ENCODE measurements around the gene IMMP2L. TPM values are rescaled to one million over a fixed set of nuclear protein-coding genes. Genes with fewer than 3 reads are reported as not detected.

The IMMP2L gene
- total and polyA plus RNA-seq, 2 of the 4 experiments (the other 2 are of a cell fraction) = 5.8 to 9.3 TPM

DNA sequence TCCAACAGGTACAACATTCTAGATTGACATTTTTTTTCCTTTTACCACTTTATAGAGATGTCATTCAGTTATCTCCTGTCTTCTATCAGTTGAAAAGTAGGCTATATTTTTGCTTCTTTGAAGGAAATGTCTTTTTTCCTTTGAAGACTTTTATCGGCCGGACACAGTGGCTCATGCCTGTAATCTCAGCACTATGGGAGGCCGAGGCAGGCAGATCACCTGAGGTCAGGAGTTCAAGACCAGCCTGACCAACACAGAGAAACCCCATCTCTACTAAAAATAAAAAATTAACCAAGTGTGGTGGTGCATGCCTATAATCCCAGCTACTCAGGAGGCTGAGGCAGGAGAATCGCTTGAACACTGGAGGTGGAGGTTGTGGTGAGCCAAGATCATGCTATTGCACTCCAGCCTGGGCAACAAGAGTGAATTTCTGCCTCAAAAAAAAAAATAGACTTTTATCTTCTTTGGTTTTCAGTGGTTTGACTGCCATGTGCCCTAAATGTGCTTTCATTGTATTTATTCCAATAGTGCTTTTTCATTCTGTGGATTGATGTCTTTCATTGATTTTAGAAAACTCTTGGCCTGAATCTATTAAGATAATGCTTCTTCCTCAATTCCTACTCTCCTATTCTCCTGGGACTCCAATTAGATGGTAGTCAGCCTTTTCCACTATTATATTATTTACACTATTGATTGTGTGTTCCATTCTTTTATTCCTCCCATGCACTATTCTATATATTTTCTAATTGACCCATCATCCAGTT is 84.6 kb downstream of the IMMP2L start:
- H4K5ac ChIP-seq (ENCODE audit: low read depth, low read length) = no peak overlapping the region
- H2BK20ac ChIP-seq (ENCODE audit: low read depth, low read length) = no peak overlapping the region
- no peaks in the 10 kb centered on the region for H3K79me1 ChIP-seq (ENCODE audit: low read depth in 1 of 2, low read length in 2 of 2)
- in situ Hi-C loops (cut with MboI; ENCODE audit: low sequenced_read_pairs) = no loop called here
- no peak overlapping the region for H2BK5ac ChIP-seq (ENCODE audit: low read depth, low read length, poor library complexity, severe bottlenecking)
- intact Hi-C loops (cut with micrococcal nuclease) = no loop called here
- dilution Hi-C loops (cut with HindIII; ENCODE audit: low sequenced_read_pairs, unreplicated experiment) = no loop called here
- no TSS peak for BruUV-seq (replicated peaks)
- H2BK15ac ChIP-seq (ENCODE audit: low read depth, low read length) = no peak overlapping the region
- no peak overlapping the region for H4K91ac ChIP-seq (ENCODE audit: insufficient read depth, low read depth, low read length)
- no peak overlapping the region for H3K4me3 ChIP-seq (ENCODE audit: insufficient read depth, low read depth, low read length)
- ChIA-PET POLR2A (ENCODE audit: unreplicated experiment) (no interaction called here), CTCF (no interaction called here)
- H4K20me1 ChIP-seq (ENCODE audit: insufficient read depth, low read length) = no peaks in the 10 kb centered on the region
- no peak overlapping the region for H3K9ac ChIP-seq (ENCODE audit: low read depth, low read length)
- no peak overlapping the region for H4K8ac ChIP-seq (ENCODE audit: low read depth in 2 of 2, low read length in 2 of 2)
- H2AK9ac ChIP-seq (replicated peaks; ENCODE audit: low read depth, low read length, poor library complexity) = no peak overlapping the region
- H3K27me3 ChIP-seq (ENCODE audit: control insufficient read depth, insufficient read depth, low read length) = no peaks in the 10 kb centered on the region
- H2AFZ ChIP-seq (replicated peaks; ENCODE audit: low read length, poor library complexity) = no peak overlapping the region
- H3K23ac ChIP-seq (ENCODE audit: low read depth, low read length) = no peak overlapping the region
- H3K4me1 ChIP-seq (ENCODE audit: control insufficient read depth, insufficient read depth, low read length) = no peaks in the 10 kb centered on the region
- no peaks in the 10 kb centered on the region for H3K9me3 ChIP-seq (ENCODE audit: control insufficient read depth, insufficient read depth, low read length)
- WGBS, 2 experiments (ENCODE audit: extremely low coverage in 2 of 2, insufficient read length in 1 of 2) = no CpG with 5 or more reads among the region's 4 CpGs
- no peak for ATAC-seq (ENCODE audit: low read depth)
- no peak overlapping the region for H2AK5ac ChIP-seq (ENCODE audit: low read depth, low read length)
- no peak overlapping the region for H3K27ac ChIP-seq (ENCODE audit: insufficient read depth, low read length)
- H2BK120ac ChIP-seq (ENCODE audit: low read depth, low read length) = no peak overlapping the region
- no peaks in the 10 kb centered on the region for H3K36me3 ChIP-seq (ENCODE audit: control insufficient read depth, insufficient read depth, low read length)
- H3K9me1 ChIP-seq (ENCODE audit: insufficient read depth, low read length) = no peaks in the 10 kb centered on the region
- H3K4ac ChIP-seq (ENCODE audit: low read depth, low read length) = no peak overlapping the region
- TF ChIP-seq NFE2L2 (IDR thresholded peaks at IDR 0.05; ENCODE audit: low read depth, low read length) (no peak), BHLHE40 (IDR thresholded peaks at IDR 0.05; ENCODE audit: low read depth, low read length) (no peak), SMC3 (IDR thresholded peaks at IDR 0.05; ENCODE audit: low read depth, low read length) (no peak), MXI1 (IDR thresholded peaks at IDR 0.05; ENCODE audit: borderline replicate concordance, low read depth, low read length) (no peak), FOS (IDR thresholded peaks at IDR 0.05; ENCODE audit: low read depth, low read length) (no peak)
- TF ChIP-seq, protein P1, sequence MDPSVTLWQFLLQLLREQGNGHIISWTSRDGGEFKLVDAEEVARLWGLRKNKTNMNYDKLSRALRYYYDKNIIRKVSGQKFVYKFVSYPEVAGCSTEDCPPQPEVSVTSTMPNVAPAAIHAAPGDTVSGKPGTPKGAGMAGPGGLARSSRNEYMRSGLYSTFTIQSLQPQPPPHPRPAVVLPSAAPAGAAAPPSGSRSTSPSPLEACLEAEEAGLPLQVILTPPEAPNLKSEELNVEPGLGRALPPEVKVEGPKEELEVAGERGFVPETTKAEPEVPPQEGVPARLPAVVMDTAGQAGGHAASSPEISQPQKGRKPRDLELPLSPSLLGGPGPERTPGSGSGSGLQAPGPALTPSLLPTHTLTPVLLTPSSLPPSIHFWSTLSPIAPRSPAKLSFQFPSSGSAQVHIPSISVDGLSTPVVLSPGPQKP (IDR thresholded peaks at IDR 0.05; ENCODE audit: borderline replicate concordance, low read depth, low read length) = no peak
- H3K14ac ChIP-seq (replicated peaks; ENCODE audit: low read depth, low read length) = no peak overlapping the region
- DNase-seq = no peak
- H3K56ac ChIP-seq (ENCODE audit: extremely low read depth, insufficient read depth, low read length) = no peak overlapping the region
- no peak overlapping the region for H3K18ac ChIP-seq (ENCODE audit: low read depth, low read length)
- no peak overlapping the region for H3K4me2 ChIP-seq (ENCODE audit: low read depth, low read length)
